Spleen (tissue), 11 donors: Measurements from ENCODE around the gene KCND2. TPM values are rescaled to one million over a fixed set of nuclear protein-coding genes. Genes with fewer than 3 reads are reported as not detected.

ENCODE experiments used
- DNase-seq: peaks from one replicate; pipeline ENCODE4 v3.0.0-alpha.2; 2020
- H3K27ac ChIP-seq, 8 donors: fragments of 200-600 bp; sonication (generic) in 7 of 8; 1 replicate in 4 of 8; 2 replicates in 4 of 8; pipeline versions ENCODE4 v1.5.0 to v1.8.0; 2016 to 2021; ENCODE audit warnings: inconsistent platforms in 4 of 8, mild to moderate bottlenecking in 4 of 8, moderate library complexity in 1 of 8
- H3K27me3 ChIP-seq, 7 donors: fragments of 200-600 bp; sonication (generic) in 6 of 7; replicated peaks in 1 of 7; 1 replicate in 4 of 7; 2 replicates in 3 of 7; pipeline versions ENCODE4 v1.5.0 to v1.8.0; 2016 to 2021; ENCODE audit warnings: inconsistent platforms in 3 of 7, mild to moderate bottlenecking in 1 of 7
- H3K36me3 ChIP-seq, 6 donors: fragments of 200-600 bp; sonication (generic) in 5 of 6; 1 replicate in 4 of 6; 2 replicates in 2 of 6; pipeline versions ENCODE4 v1.5.0 to v1.8.0; 2016 to 2021; ENCODE audit warnings: inconsistent platforms in 2 of 6
- H3K4me1 ChIP-seq, 6 donors: fragments of 200-600 bp; sonication (generic) in 5 of 6; 1 replicate in 3 of 6; 2 replicates in 3 of 6; pipeline versions ENCODE4 v1.5.0 to v1.8.0; 2016 to 2021; ENCODE audit warnings: inconsistent platforms in 3 of 6
- H3K4me3 ChIP-seq, 8 donors: fragments of 200-600 bp; sonication (generic) in 7 of 8; 1 replicate in 4 of 8; 2 replicates in 4 of 8; pipeline versions ENCODE4 v1.5.0 to v1.8.0; 2016 to 2021; ENCODE audit warnings: inconsistent platforms in 4 of 8, mild to moderate bottlenecking in 4 of 8, moderate library complexity in 2 of 8
- H3K9me3 ChIP-seq, 8 donors: fragments of 200-600 bp; sonication (generic) in 7 of 8; 1 replicate in 4 of 8; 2 replicates in 4 of 8; pipeline versions ENCODE4 v1.5.0 to v1.8.0; 2016 to 2021; ENCODE audit warnings: inconsistent platforms in 4 of 8
- CTCF ChIP-seq, 11 experiments: fragments of 200-600 bp in 7 of 11; fragments of 450-650 bp in 4 of 11; sonication (generic) in 4 of 11; IDR thresholded peaks in 8 of 11; conservative IDR thresholded peaks in 3 of 11; 1 replicate in 7 of 11; 2 replicates in 4 of 11; pipeline versions ENCODE4 v1.4.0 to v1.8.0; 2016 to 2021; ENCODE audit warnings: antibody characterized with exemption in 11 of 11, inconsistent platforms in 4 of 11, mild to moderate bottlenecking in 1 of 11
- POLR2A ChIP-seq, 3 donors: fragments of 450-650 bp; IDR thresholded peaks; one replicate each; pipeline ENCODE4 v1.5.1; 2017; ENCODE audit warnings: antibody characterized with exemption in 3 of 3, mild to moderate bottlenecking in 1 of 3
- POLR2AphosphoS5 ChIP-seq, 3 donors: sonication (generic); formaldehyde crosslinking; IDR thresholded peaks; one replicate each; pipeline ENCODE4 v1.5.1; 2017; ENCODE audit warnings: antibody characterized with exemption in 3 of 3
- WGBS, 5 donors: extraction: QIAGEN DNeasy Blood & Tissue Kit in 3 of 5; methylation state at CpG; one replicate each; pipeline versions ENCODE4 v1.1.5 to v1.1.7; 2013 to 2018; 5-methylcytosine and 5-hydroxymethylcytosine counted together
- intact Hi-C: fragments of 100-400 bp; cut with DNase I; formaldehyde crosslinking; loops from one replicate; pipeline ENCODE4 v1.15.0; 2023; ENCODE audit warnings: low total_unique reads
- polyA plus RNA-seq, 3 donors: library from polyadenylated mRNA; stranded (reverse); fragments of 200-250 nt; gene quantifications; one replicate each; pipeline ENCODE4 v1.2.1, GENCODE V29; 2013
- total RNA-seq, 7 donors: library from RNA; depleted of rRNA in 3 of 7; stranded (reverse); fragments of >200 nt in 3 of 7; fragmentation: NEBNext Ultra II Directional in 4 of 7; extraction: Animal tissue kit (Norgen Biotek cat#: 25700) in 4 of 7; gene quantifications; one replicate each; pipeline versions ENCODE4 v1.1.0 to v1.2.1, GENCODE V29; 2016 to 2021
- donor health status: healthy with polysubstance abuse.
- donor health status: DM: no; HTN: no; CAD: no; lungs with moderate emphysema.
- donor health status: DM: no; HTN: no; CAD: no.
- donor health status: Bipolar disorder and iron deficiency.
- donor health status: healthy.
- donor health status: DM: no; HTN: no; CAD: no.
- donor health status: DM: yes; HTN: yes; CAD: no.

The KCND2 gene
- total and polyA plus RNA-seq, 10 donors: 0.02 to 0.80 (median 0.26) TPM; not detected in 1

- H3K4me3 ChIP-seq: no peak overlapping the region
- TF ChIP-seq CTCF (IDR thresholded peaks at IDR 0.05 in 8 of 11, conservative IDR thresholded peaks at IDR 0.05 in 3 of 11) (no peak), POLR2AphosphoS5 (IDR thresholded peaks at IDR 0.05) (no peak), POLR2A (IDR thresholded peaks at IDR 0.05) (no peak)
- no peak for DNase-seq
- no peaks in the 10 kb centered on the region for H3K27me3 ChIP-seq
- intact Hi-C loops: no loop called here
- no peaks in the 10 kb centered on the region for H3K36me3 ChIP-seq
- H3K27ac ChIP-seq: no peak overlapping the region
- WGBS, 5 donors: 86 to 93% (median 90%) methylated on average over 5 of the region's 5 CpGs
- no peaks in the 10 kb centered on the region for H3K4me1 ChIP-seq
- no peaks in the 10 kb centered on the region for H3K9me3 ChIP-seq
Observed at GRCh38 chr7:120480930-120481329, 208.0 kb downstream of the KCND2 start.

GRCh38 chr7:120486164-120486563, 213.2 kb downstream of the KCND2 start:
- Histone ChIP-seq H3K27me3 (no peaks in the 10 kb centered on the region), H3K27ac (no peak overlapping the region), H3K4me3 (no peak overlapping the region), H3K36me3 (no peaks in the 10 kb centered on the region), H3K9me3 (no peaks in the 10 kb centered on the region), H3K4me1 (no peaks in the 10 kb centered on the region)
- 65 to 81% (median 71%) methylated on average over 1 of the region's 1 CpG for WGBS, 5 donors
- intact Hi-C loops: no loop called here
- TF ChIP-seq CTCF (IDR thresholded peaks at IDR 0.05 in 8 of 11, conservative IDR thresholded peaks at IDR 0.05 in 3 of 11) (no peak), POLR2AphosphoS5 (IDR thresholded peaks at IDR 0.05) (no peak), POLR2A (IDR thresholded peaks at IDR 0.05) (no peak)
- DNase-seq: no peak

- Histone ChIP-seq H3K9me3 (no peaks in the 10 kb centered on the region), H3K36me3 (no peaks in the 10 kb centered on the region), H3K27me3 (no peaks in the 10 kb centered on the region), H3K27ac (no peak overlapping the region), H3K4me1 (no peaks in the 10 kb centered on the region), H3K4me3 (no peak overlapping the region)
- no peak for DNase-seq
- intact Hi-C loops: loop anchor here (10.0 kb wide), 1 partner anchor 63 kb away; no protein-coding TSS in a partner anchor
- WGBS, 5 donors: 14 to 27% (median 17%) methylated on average over 1 of the region's 1 CpG
- TF ChIP-seq POLR2AphosphoS5 (IDR thresholded peaks at IDR 0.05) (no peak), CTCF (IDR thresholded peaks at IDR 0.05 in 8 of 11, conservative IDR thresholded peaks at IDR 0.05 in 3 of 11) (no peak), POLR2A (IDR thresholded peaks at IDR 0.05) (no peak)
Observed at GRCh38 chr7:120502132-120502531, 229.2 kb downstream of the KCND2 start.

GRCh38 chr7:120502825-120503224, 229.8 kb downstream of the KCND2 start:
- H3K9me3 ChIP-seq: no peaks in the 10 kb centered on the region
- H3K27ac ChIP-seq: no peak overlapping the region
- H3K4me3 ChIP-seq: no peak overlapping the region
- no peaks in the 10 kb centered on the region for H3K4me1 ChIP-seq
- no peak for DNase-seq
- no peaks in the 10 kb centered on the region for H3K36me3 ChIP-seq
- TF ChIP-seq POLR2A (IDR thresholded peaks at IDR 0.05) (no peak), POLR2AphosphoS5 (IDR thresholded peaks at IDR 0.05) (no peak), CTCF (IDR thresholded peaks at IDR 0.05 in 8 of 11, conservative IDR thresholded peaks at IDR 0.05 in 3 of 11) (no peak)
- intact Hi-C loops: loop anchor here (10.0 kb wide), 1 partner anchor 62 kb away; no protein-coding TSS in a partner anchor
- 89 to 100% (median 95%) methylated on average over 1 of the region's 1 CpG for WGBS, 5 donors
- H3K27me3 ChIP-seq: no peaks in the 10 kb centered on the region
